SK-N-MC (cell line): ENCODE measurements around the gene ARHGAP28.

ENCODE experiments used
- EZH2 ChIP-seq: fragments of 200-600 bp; sonication (generic); IDR thresholded peaks from one replicate; pipeline ENCODE4 v1.6.1; 2017; ENCODE audit warnings: antibody characterized with exemption
- POLR2AphosphoS5 ChIP-seq: IDR thresholded peaks from 2 replicates; pipeline ENCODE4 v1.6.1; 2012; ENCODE audit warnings: mild to moderate bottlenecking, low read depth, low read length, borderline replicate concordance

DNA sequence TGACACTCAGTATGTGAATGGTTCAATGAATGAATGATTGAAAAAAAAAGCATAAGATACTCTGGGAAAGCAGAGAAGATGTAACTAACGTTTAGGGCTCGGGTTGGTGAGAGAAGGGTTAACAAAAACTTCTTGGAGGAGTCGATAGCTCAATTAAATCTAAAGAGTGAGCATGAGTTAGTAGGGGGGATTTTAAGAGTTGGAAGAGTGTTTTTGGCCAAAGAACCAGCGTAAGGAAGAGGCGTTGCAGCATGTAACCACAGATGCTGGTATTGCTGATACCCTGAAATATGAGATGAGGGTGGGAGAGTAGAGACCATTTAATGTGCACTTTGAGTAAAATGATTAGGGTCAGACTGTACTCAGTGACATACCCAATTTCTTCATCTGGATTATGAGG, 14.5 kb downstream of the ARHGAP28 start:
- no peak for TF ChIP-seq POLR2AphosphoS5
- TF ChIP-seq EZH2 = no peak
